Esophagus muscularis mucosa (tissue), 4 donors: ENCODE measurements around the gene SNX18.

Experiments
- EP300 ChIP-seq: sonication (generic); formaldehyde crosslinking; IDR thresholded peaks from one replicate; pipeline ENCODE4 v1.6.1; 2017; ENCODE audit warnings: antibody characterized with exemption
- POLR2A ChIP-seq: fragments of 450-650 bp; IDR thresholded peaks from one replicate; pipeline ENCODE4 v1.6.1; 2017; ENCODE audit warnings: antibody characterized with exemption, moderate library complexity, mild to moderate bottlenecking, low read depth
- POLR2AphosphoS5 ChIP-seq, 2 donors: sonication (generic); formaldehyde crosslinking; IDR thresholded peaks; one replicate each; pipeline ENCODE4 v1.6.1; 2017; ENCODE audit warnings: antibody characterized with exemption in 2 of 2
- TF ChIP-seq, protein P1 (sequence below), 3 experiments: fragments of 200-600 bp in 2 of 3; fragments of 450-650 bp in 1 of 3; sonication (generic) in 2 of 3; IDR thresholded peaks; one replicate each; pipeline ENCODE4 v1.5.1; 2017 to 2019; ENCODE audit warnings: antibody characterized with exemption in 3 of 3, mild to moderate bottlenecking in 2 of 3, moderate library complexity in 1 of 3

DNA sequence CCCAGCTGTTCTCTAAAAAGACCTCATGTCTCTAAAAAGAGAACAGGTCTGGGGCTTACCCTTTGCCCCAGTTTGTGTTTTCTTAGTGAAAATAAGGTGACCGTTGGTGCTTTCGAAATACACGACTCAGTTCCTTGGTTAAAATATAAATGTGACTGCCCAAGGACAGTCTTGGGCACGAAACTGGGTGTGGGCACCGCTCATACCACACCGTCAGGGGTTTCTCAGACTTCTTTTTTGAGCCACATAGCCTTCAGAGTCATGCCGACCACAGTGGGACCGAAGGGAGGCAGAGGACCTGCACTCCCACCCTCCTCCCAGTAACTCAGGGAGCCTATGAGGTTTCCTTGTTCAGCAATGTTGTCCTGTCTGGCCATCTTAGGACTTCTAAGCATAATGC lies 6.5 kb downstream of the SNX18 start:
- TF ChIP-seq, protein P1, sequence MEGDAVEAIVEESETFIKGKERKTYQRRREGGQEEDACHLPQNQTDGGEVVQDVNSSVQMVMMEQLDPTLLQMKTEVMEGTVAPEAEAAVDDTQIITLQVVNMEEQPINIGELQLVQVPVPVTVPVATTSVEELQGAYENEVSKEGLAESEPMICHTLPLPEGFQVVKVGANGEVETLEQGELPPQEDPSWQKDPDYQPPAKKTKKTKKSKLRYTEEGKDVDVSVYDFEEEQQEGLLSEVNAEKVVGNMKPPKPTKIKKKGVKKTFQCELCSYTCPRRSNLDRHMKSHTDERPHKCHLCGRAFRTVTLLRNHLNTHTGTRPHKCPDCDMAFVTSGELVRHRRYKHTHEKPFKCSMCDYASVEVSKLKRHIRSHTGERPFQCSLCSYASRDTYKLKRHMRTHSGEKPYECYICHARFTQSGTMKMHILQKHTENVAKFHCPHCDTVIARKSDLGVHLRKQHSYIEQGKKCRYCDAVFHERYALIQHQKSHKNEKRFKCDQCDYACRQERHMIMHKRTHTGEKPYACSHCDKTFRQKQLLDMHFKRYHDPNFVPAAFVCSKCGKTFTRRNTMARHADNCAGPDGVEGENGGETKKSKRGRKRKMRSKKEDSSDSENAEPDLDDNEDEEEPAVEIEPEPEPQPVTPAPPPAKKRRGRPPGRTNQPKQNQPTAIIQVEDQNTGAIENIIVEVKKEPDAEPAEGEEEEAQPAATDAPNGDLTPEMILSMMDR (IDR thresholded peaks at IDR 0.05) = no peak
- TF ChIP-seq POLR2AphosphoS5 (IDR thresholded peaks at IDR 0.05) = no peak
- no peak for TF ChIP-seq POLR2A
- TF ChIP-seq EP300 = no peak
